Measurements from ENCODE around the gene FOXP4.

Gene FOXP4

GRCh38 chr6:41599852-41600445 lies 53.8 kb downstream of the FOXP4 start:
- TF ChIP-seq POLR2A (IDR thresholded peaks at IDR 0.05; ENCODE audit: low read depth, low read length) (no peak), TAF1 (IDR thresholded peaks at IDR 0.05; ENCODE audit: borderline replicate concordance, low read depth, low read length) (no peak), POLR2AphosphoS5 (IDR thresholded peaks at IDR 0.05; ENCODE audit: low read depth, low read length) (no peak)
- no peak for DNase-seq (ENCODE audit: insufficient read length)
- no peak for FAIRE-seq

GRCh38 chr6:41600499-41601247 lies 54.5 kb downstream of the FOXP4 start:
- FAIRE-seq = no peak
- TF ChIP-seq TAF1 (IDR thresholded peaks at IDR 0.05; ENCODE audit: borderline replicate concordance, low read depth, low read length) = no peak
- no peak for TF ChIP-seq POLR2A (IDR thresholded peaks at IDR 0.05; ENCODE audit: low read depth, low read length)
- no peak; the same call in 1 of the 2 replicates for TF ChIP-seq POLR2AphosphoS5 (IDR thresholded peaks at IDR 0.05; ENCODE audit: low read depth, low read length)

GRCh38 chr6:41601248-41601549 lies 55.0 kb downstream of the FOXP4 start:
- no peak for TF ChIP-seq POLR2A (IDR thresholded peaks at IDR 0.05; ENCODE audit: low read depth, low read length)
- TF ChIP-seq POLR2AphosphoS5 (IDR thresholded peaks at IDR 0.05; ENCODE audit: low read depth, low read length) = no peak
- TF ChIP-seq TAF1 (IDR thresholded peaks at IDR 0.05; ENCODE audit: borderline replicate concordance, low read depth, low read length) = no peak
- DNase-seq (ENCODE audit: insufficient read length) = no peak
- no peak for FAIRE-seq

More at GRCh38 chr6:41600499-41601247, 54.5 kb downstream of the FOXP4 start:
- no peak for DNase-seq (ENCODE audit: insufficient read length)

- FAIRE-seq = no peak
- TF ChIP-seq POLR2AphosphoS5 (IDR thresholded peaks at IDR 0.05; ENCODE audit: low read depth, low read length) (no peak), POLR2A (IDR thresholded peaks at IDR 0.05; ENCODE audit: low read depth, low read length) (no peak), TAF1 (IDR thresholded peaks at IDR 0.05; ENCODE audit: borderline replicate concordance, low read depth, low read length) (no peak)
- DNase-seq (ENCODE audit: insufficient read length) = no peak
These were observed 56.2 kb downstream of the FOXP4 start for GRCh38 chr6:41602422-41602743.

- TF ChIP-seq POLR2A (IDR thresholded peaks at IDR 0.05; ENCODE audit: low read depth, low read length) (no peak), TAF1 (IDR thresholded peaks at IDR 0.05; ENCODE audit: borderline replicate concordance, low read depth, low read length) (no peak), POLR2AphosphoS5 (IDR thresholded peaks at IDR 0.05; ENCODE audit: low read depth, low read length) (no peak)
- peak; percentile 70 for DNase-seq (ENCODE audit: insufficient read length)
- peak; percentile 93 for FAIRE-seq
These were observed 56.9 kb downstream of the FOXP4 start for GRCh38 chr6:41602864-41603608.

- DNase-seq (ENCODE audit: insufficient read length) (no peak), FAIRE-seq (no peak)
- TF ChIP-seq POLR2AphosphoS5 (IDR thresholded peaks at IDR 0.05; ENCODE audit: low read depth, low read length) (no peak), TAF1 (IDR thresholded peaks at IDR 0.05; ENCODE audit: borderline replicate concordance, low read depth, low read length) (no peak), POLR2A (IDR thresholded peaks at IDR 0.05; ENCODE audit: low read depth, low read length) (no peak)
These were observed 57.8 kb downstream of the FOXP4 start for GRCh38 chr6:41604006-41604405.

GRCh38 chr6:41605649-41606048 lies 59.5 kb downstream of the FOXP4 start:
- no peak for DNase-seq (ENCODE audit: insufficient read length)
- TF ChIP-seq POLR2A (IDR thresholded peaks at IDR 0.05; ENCODE audit: low read depth, low read length) (no peak), POLR2AphosphoS5 (IDR thresholded peaks at IDR 0.05; ENCODE audit: low read depth, low read length) (no peak), TAF1 (IDR thresholded peaks at IDR 0.05; ENCODE audit: borderline replicate concordance, low read depth, low read length) (no peak)
- FAIRE-seq = no peak

- FAIRE-seq = no peak
- TF ChIP-seq POLR2A (IDR thresholded peaks at IDR 0.05; ENCODE audit: low read depth, low read length) (no peak), POLR2AphosphoS5 (IDR thresholded peaks at IDR 0.05; ENCODE audit: low read depth, low read length) (no peak)
- no peak for DNase-seq (ENCODE audit: insufficient read length)
These were observed 60.9 kb downstream of the FOXP4 start for GRCh38 chr6:41607036-41607435.

- no peak for TF ChIP-seq POLR2A (IDR thresholded peaks at IDR 0.05; ENCODE audit: low read depth, low read length)
- TF ChIP-seq POLR2AphosphoS5 (IDR thresholded peaks at IDR 0.05; ENCODE audit: low read depth, low read length) = no peak
- no peak for TF ChIP-seq TAF1 (IDR thresholded peaks at IDR 0.05; ENCODE audit: borderline replicate concordance, low read depth, low read length)
- no peak for DNase-seq (ENCODE audit: insufficient read length)
These were observed 61.6 kb downstream of the FOXP4 start for GRCh38 chr6:41607736-41608135.

GRCh38 chr6:41608443-41609151 lies 62.4 kb downstream of the FOXP4 start:
- DNase-seq (ENCODE audit: insufficient read length) (no peak), FAIRE-seq (no peak)
- TF ChIP-seq POLR2A (IDR thresholded peaks at IDR 0.05; ENCODE audit: low read depth, low read length) (no peak), TAF1 (IDR thresholded peaks at IDR 0.05; ENCODE audit: borderline replicate concordance, low read depth, low read length) (no peak), POLR2AphosphoS5 (IDR thresholded peaks at IDR 0.05; ENCODE audit: low read depth, low read length) (no peak)

More at GRCh38 chr6:41607736-41608135, 61.6 kb downstream of the FOXP4 start:
- no peak for FAIRE-seq

- DNase-seq (ENCODE audit: insufficient read length) (no peak), FAIRE-seq (no peak)
- TF ChIP-seq POLR2A (IDR thresholded peaks at IDR 0.05; ENCODE audit: low read depth, low read length) = no peak
- TF ChIP-seq POLR2AphosphoS5 (IDR thresholded peaks at IDR 0.05; ENCODE audit: low read depth, low read length) = no peak
- TF ChIP-seq TAF1 (IDR thresholded peaks at IDR 0.05; ENCODE audit: borderline replicate concordance, low read depth, low read length) = no peak
These were observed 68.5 kb downstream of the FOXP4 start for GRCh38 chr6:41614715-41615114.
